ENCODE measurements around the gene ZNF613.

DNA sequence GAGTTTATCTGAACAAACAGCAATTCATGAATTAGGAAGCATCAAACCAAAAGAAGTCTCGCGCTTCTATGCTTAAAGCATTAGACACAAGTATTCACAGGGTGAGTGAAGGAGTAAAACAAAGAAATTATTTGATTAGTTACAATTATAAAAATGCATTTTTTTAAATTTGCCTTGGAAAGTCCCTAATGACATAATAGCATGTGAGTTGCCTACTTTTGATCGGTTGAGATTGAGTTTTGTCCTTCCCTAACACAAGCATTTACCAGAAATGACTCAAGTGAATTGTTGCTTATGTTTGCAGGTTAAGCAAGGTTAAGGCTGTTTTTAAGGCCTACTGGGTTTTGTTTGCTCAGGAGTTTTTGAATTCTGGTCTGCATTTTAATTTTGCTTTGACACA, 22.1 kb upstream of the ZNF613 start:
- TF ChIP-seq, protein P1, sequence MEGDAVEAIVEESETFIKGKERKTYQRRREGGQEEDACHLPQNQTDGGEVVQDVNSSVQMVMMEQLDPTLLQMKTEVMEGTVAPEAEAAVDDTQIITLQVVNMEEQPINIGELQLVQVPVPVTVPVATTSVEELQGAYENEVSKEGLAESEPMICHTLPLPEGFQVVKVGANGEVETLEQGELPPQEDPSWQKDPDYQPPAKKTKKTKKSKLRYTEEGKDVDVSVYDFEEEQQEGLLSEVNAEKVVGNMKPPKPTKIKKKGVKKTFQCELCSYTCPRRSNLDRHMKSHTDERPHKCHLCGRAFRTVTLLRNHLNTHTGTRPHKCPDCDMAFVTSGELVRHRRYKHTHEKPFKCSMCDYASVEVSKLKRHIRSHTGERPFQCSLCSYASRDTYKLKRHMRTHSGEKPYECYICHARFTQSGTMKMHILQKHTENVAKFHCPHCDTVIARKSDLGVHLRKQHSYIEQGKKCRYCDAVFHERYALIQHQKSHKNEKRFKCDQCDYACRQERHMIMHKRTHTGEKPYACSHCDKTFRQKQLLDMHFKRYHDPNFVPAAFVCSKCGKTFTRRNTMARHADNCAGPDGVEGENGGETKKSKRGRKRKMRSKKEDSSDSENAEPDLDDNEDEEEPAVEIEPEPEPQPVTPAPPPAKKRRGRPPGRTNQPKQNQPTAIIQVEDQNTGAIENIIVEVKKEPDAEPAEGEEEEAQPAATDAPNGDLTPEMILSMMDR (IDR thresholded peaks at IDR 0.05), result no peak
- no peak for TF ChIP-seq POLR2A (IDR thresholded peaks at IDR 0.05)
